ENCODE results near the gene TRAK1. TPM values are rescaled to one million over a fixed set of nuclear protein-coding genes. Genes with fewer than 3 reads are reported as not detected.

Gene TRAK1
- total RNA-seq, 1 experiment from 2014 or later, result 46.8 TPM

DNA sequence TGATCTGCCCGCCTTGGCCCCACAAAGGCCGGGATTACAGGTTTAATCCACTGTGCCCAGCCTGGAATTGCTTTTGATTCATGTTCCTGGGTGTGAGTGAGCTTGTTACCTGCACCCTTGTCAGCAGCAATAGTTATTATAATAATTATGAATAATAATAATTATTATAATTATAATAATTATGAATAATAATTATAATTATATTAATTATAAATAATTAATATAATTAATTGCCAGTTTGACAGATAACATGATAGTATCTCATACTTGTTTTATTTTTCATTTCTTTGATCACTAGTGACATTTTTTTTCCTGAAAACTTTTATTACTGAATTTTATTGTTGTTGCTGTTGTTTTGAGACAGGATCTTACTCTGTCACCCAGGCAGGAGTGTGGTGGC is 21.1 kb upstream of the TRAK1 start:
- DNase-seq, result no peak
- POLR2A ChIA-PET (ENCODE audit: unreplicated experiment), result no interaction called here
- Histone ChIP-seq H3K4me3 (no peak overlapping the region), H4K20me1 (ENCODE audit: insufficient read depth) (no peaks in the 10 kb centered on the region), H3K9me3 (ENCODE audit: insufficient read depth, low read depth) (no peaks in the 10 kb centered on the region), H2AFZ (no peak overlapping the region), H3K27ac (no peak overlapping the region), H3K4me2 (no peak overlapping the region), H3K36me3 (ENCODE audit: low read depth) (no peaks in the 10 kb centered on the region), H3K27me3 (ENCODE audit: insufficient read depth, low read depth) (no peaks in the 10 kb centered on the region), H3K79me2 (ENCODE audit: low read depth) (no peaks in the 10 kb centered on the region), H3F3A (ENCODE audit: insufficient read depth, low read depth) (no peaks in the 10 kb centered on the region), H3K9me2 (ENCODE audit: insufficient read depth) (no peaks in the 10 kb centered on the region), H3K4me1 (replicated peaks; ENCODE audit: insufficient read depth) (no peaks in the 10 kb centered on the region)
- TF ChIP-seq, protein P1, sequence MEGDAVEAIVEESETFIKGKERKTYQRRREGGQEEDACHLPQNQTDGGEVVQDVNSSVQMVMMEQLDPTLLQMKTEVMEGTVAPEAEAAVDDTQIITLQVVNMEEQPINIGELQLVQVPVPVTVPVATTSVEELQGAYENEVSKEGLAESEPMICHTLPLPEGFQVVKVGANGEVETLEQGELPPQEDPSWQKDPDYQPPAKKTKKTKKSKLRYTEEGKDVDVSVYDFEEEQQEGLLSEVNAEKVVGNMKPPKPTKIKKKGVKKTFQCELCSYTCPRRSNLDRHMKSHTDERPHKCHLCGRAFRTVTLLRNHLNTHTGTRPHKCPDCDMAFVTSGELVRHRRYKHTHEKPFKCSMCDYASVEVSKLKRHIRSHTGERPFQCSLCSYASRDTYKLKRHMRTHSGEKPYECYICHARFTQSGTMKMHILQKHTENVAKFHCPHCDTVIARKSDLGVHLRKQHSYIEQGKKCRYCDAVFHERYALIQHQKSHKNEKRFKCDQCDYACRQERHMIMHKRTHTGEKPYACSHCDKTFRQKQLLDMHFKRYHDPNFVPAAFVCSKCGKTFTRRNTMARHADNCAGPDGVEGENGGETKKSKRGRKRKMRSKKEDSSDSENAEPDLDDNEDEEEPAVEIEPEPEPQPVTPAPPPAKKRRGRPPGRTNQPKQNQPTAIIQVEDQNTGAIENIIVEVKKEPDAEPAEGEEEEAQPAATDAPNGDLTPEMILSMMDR (conservative IDR thresholded peaks at IDR 0.05), result no peak
- TF ChIP-seq EZH2 (IDR thresholded peaks at IDR 0.05; ENCODE audit: low read depth), result no peak
- no TSS peak for BruUV-seq (replicated peaks)
- intact Hi-C loops (cut with micrococcal nuclease; ENCODE audit: unreplicated experiment), result no loop called here
- CTCF ChIA-PET, result no interaction called here

DNA sequence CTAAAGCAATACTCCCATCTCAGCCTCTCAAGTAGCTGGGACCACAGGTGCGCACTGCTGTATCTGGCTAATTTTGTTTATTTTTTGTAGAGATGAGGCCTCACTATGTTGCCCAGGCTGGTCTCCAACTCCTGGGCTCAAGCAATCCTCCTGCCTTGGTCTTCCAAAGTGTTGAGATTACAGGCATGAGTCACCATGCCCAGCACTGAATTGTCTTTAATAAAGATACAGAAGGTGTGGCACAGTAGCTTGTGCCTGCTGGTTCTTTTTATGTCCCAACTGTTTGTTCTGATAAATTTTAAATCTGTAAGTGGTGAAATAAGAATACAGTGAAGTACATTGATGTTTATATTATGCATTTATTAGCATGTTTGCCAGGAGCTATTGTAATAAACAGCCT is 20.6 kb upstream of the TRAK1 start:
- TF ChIP-seq EZH2 (IDR thresholded peaks at IDR 0.05; ENCODE audit: low read depth), result no peak
- TF ChIP-seq, protein P1 (conservative IDR thresholded peaks at IDR 0.05), result no peak
- no peaks in the 10 kb centered on the region for H4K20me1 ChIP-seq (ENCODE audit: insufficient read depth)
- intact Hi-C loops (cut with micrococcal nuclease; ENCODE audit: unreplicated experiment), result no loop called here
- no peaks in the 10 kb centered on the region for H3K79me2 ChIP-seq (ENCODE audit: low read depth)
- BruUV-seq (replicated peaks), result no TSS peak
- no peaks in the 10 kb centered on the region for H3K4me1 ChIP-seq (replicated peaks; ENCODE audit: insufficient read depth)
- no peaks in the 10 kb centered on the region for H3F3A ChIP-seq (ENCODE audit: insufficient read depth, low read depth)
- H3K36me3 ChIP-seq (ENCODE audit: low read depth), result no peaks in the 10 kb centered on the region
- H2AFZ ChIP-seq, result no peak overlapping the region
- ChIA-PET CTCF (no interaction called here), POLR2A (ENCODE audit: unreplicated experiment) (no interaction called here)
- no peak overlapping the region for H3K4me2 ChIP-seq
- no peaks in the 10 kb centered on the region for H3K9me3 ChIP-seq (ENCODE audit: insufficient read depth, low read depth)
- H3K9me2 ChIP-seq (ENCODE audit: insufficient read depth), result no peaks in the 10 kb centered on the region
- no peaks in the 10 kb centered on the region for H3K27me3 ChIP-seq (ENCODE audit: insufficient read depth, low read depth)
- DNase-seq, result no peak
- H3K27ac ChIP-seq, result no peak overlapping the region
- no peak overlapping the region for H3K4me3 ChIP-seq

DNA sequence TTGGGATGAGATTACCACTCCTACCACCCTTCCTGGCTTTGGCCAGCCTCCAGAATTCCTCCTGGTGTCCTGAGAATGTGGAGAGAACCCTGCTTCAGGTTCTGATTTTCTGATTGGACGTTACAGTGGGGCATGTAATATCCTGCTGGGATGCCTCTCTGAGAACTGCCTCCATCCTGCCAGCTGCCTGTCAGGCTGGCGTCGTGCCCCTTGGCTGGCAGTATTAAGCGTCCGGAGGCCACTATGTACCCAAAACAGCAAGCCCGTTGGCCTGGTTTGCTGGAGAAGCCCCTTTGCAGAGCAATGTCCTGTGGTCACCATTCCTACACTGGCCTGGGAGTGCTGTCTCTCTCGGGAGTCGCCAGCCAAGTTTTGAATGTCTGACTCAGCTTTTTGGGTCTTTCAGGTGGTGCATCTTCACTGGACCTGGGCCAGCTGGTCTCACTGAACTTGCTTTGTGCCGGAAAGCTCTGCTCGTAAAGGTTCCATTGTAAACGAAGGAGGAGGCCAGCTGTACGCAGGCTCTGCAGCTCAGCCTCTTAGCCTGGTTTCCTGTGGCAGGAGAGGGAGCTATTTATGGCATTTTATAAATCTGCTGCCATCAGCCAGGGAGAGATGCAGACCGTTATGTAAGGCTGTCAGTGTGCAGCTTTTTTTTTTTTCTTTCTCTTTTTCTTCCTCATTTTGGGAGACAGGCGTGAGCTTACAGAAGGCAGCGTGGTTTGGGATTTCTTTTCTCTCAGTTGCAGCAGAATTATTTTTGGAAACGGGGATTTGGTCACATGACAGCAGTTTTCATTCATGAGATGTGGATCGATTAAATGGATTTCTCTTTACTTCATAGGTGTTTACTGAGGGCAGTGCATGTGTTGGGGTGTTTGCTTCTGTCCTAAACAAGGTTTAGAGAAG is 19.0 kb upstream of the TRAK1 start:
- Histone ChIP-seq H3F3A (ENCODE audit: insufficient read depth, low read depth) (no peaks in the 10 kb centered on the region), H3K4me2 (no peak overlapping the region), H2AFZ (no peak overlapping the region), H3K27ac (no peak overlapping the region), H4K20me1 (ENCODE audit: insufficient read depth) (no peaks in the 10 kb centered on the region), H3K4me3 (no peak overlapping the region), H3K9me2 (ENCODE audit: insufficient read depth) (no peaks in the 10 kb centered on the region), H3K79me2 (ENCODE audit: low read depth) (no peaks in the 10 kb centered on the region), H3K27me3 (ENCODE audit: insufficient read depth, low read depth) (no peaks in the 10 kb centered on the region), H3K9me3 (ENCODE audit: insufficient read depth, low read depth) (no peaks in the 10 kb centered on the region), H3K4me1 (replicated peaks; ENCODE audit: insufficient read depth) (no peaks in the 10 kb centered on the region), H3K36me3 (ENCODE audit: low read depth) (no peaks in the 10 kb centered on the region)
- ChIA-PET CTCF (no interaction called here), POLR2A (ENCODE audit: unreplicated experiment) (interaction anchor here (0.7 kb wide), 1 partner anchor 767 kb away, joined by 3 read pairs; no protein-coding TSS in a partner anchor)
- no TSS peak for BruUV-seq (replicated peaks)
- intact Hi-C loops (cut with micrococcal nuclease; ENCODE audit: unreplicated experiment), result no loop called here
- DNase-seq, result no peak
- no peak for TF ChIP-seq EZH2 (IDR thresholded peaks at IDR 0.05; ENCODE audit: low read depth)
- TF ChIP-seq, protein P1 (conservative IDR thresholded peaks at IDR 0.05), result no peak
